ENCODE results near the gene POLDIP3.
"Not testable (repeated sequence)": the region's sequence is repeated elsewhere in the genome, so short reads cannot be mapped to it uniquely, and the experiment has no call there.

POLDIP3 gene

DNA sequence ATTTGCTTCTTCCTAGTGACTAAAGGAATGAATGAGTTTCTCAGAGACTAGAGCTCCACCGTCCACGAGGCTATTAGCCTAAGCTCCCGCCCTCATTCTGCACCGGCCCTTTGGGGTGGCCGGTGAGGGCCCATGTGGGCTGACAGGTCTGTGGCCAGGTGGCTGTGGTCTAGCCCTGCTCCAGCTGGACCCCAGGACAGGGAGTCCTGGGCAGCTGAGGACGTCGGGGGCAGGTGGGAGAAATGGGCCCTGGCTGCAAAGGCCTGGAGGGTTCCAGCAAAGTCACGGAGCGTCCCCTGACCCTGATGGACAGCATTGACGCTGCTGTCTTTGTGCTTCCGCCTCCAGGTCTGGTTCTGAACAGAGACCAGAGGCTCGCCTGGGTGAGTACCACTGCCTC is 48.7 kb downstream of the POLDIP3 start:
- H3K4me1 Mint-ChIP-seq: peaks cover 19% of the 10 kb centered on the region
- H3K27me3 Mint-ChIP-seq (ENCODE audit: low read depth, poor library complexity): peaks cover 6% of the 10 kb centered on the region
- peaks cover 28% of the 10 kb centered on the region for H3K36me3 Mint-ChIP-seq (ENCODE audit: low read depth)
- no peak for TF ChIP-seq CTCF (IDR thresholded peaks at IDR 0.05)
- H3K4me3 Mint-ChIP-seq: no peak overlapping the region
- no peak overlapping the region for H3K27ac Mint-ChIP-seq
- DNase-seq: no peak
- H3K9me3 Mint-ChIP-seq: no peaks in the 10 kb centered on the region

DNA sequence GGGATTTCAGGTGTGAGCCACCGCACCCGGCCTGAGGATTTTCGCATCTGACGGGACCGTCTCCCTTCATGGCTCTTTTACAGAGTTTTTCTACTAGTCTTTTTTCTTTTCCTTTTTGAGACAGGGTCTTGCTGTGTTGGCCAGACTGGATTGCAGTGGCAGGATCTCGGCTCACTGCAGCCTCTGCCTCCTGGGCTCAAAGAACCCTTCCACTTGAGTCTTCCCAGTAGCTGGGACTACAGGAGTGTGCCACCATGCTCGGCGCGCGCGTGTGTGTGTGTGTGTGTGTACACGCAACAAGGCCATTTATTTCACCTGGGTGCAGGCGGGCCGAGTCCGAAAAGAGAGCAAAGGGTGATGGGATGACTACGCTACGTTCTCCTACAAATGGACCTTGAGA is 50.0 kb downstream of the POLDIP3 start:
- Mint-ChIP-seq H3K27me3 (ENCODE audit: low read depth, poor library complexity) (peaks cover 9% of the 10 kb centered on the region), H3K4me3 (no peak overlapping the region), H3K27ac (no peak overlapping the region), H3K4me1 (peaks cover 22% of the 10 kb centered on the region), H3K9me3 (no peaks in the 10 kb centered on the region), H3K36me3 (ENCODE audit: low read depth) (peaks cover 19% of the 10 kb centered on the region)
- no peak for DNase-seq
- no peak for TF ChIP-seq CTCF (IDR thresholded peaks at IDR 0.05)

- Mint-ChIP-seq H3K36me3 (ENCODE audit: low read depth) (peaks cover 16% of the 10 kb centered on the region), H3K4me1 (peaks cover 22% of the 10 kb centered on the region)
- not testable (repeated sequence) for H3K9me3 Mint-ChIP-seq; H3K4me3 Mint-ChIP-seq; H3K27me3 Mint-ChIP-seq (ENCODE audit: low read depth, poor library complexity); H3K27ac Mint-ChIP-seq; DNase-seq
Observed at GRCh38 chr22:42563943-42564342, 50.7 kb downstream of the POLDIP3 start.

- no peaks in the 10 kb centered on the region for H3K9me3 Mint-ChIP-seq
Observed at GRCh38 chr22:42562684-42563083, 52.0 kb downstream of the POLDIP3 start.

GRCh38 chr22:42562279-42562678 is 52.4 kb downstream of the POLDIP3 start:
- peaks cover 22% of the 10 kb centered on the region for H3K4me1 Mint-ChIP-seq
- no peak overlapping the region for H3K4me3 Mint-ChIP-seq
- TF ChIP-seq CTCF (IDR thresholded peaks at IDR 0.05): no peak
- DNase-seq: peak; percentile 21
- no peaks in the 10 kb centered on the region for H3K9me3 Mint-ChIP-seq
- H3K27me3 Mint-ChIP-seq (ENCODE audit: low read depth, poor library complexity): peaks cover 9% of the 10 kb centered on the region
- peaks cover 16% of the 10 kb centered on the region for H3K36me3 Mint-ChIP-seq (ENCODE audit: low read depth)
- peak overlapping the region; percentile 52 for H3K27ac Mint-ChIP-seq

More at GRCh38 chr22:42562684-42563083, 52.0 kb downstream of the POLDIP3 start:
- Mint-ChIP-seq H3K4me3 (no peak overlapping the region), H3K27me3 (ENCODE audit: low read depth, poor library complexity) (peaks cover 9% of the 10 kb centered on the region), H3K27ac (peak overlapping the region; percentile 52), H3K4me1 (peaks cover 22% of the 10 kb centered on the region), H3K36me3 (ENCODE audit: low read depth) (peaks cover 16% of the 10 kb centered on the region)
- no peak for TF ChIP-seq CTCF (IDR thresholded peaks at IDR 0.05)
- no peak for DNase-seq

- no peak for TF ChIP-seq CTCF (IDR thresholded peaks at IDR 0.05)
- Mint-ChIP-seq H3K36me3 (ENCODE audit: low read depth) (peaks cover 16% of the 10 kb centered on the region), H3K27ac (peak overlapping the region; percentile 91), H3K9me3 (no peaks in the 10 kb centered on the region), H3K4me1 (peaks cover 22% of the 10 kb centered on the region), H3K27me3 (ENCODE audit: low read depth, poor library complexity) (peaks cover 9% of the 10 kb centered on the region), H3K4me3 (no peak overlapping the region)
- no peak for DNase-seq
Observed at GRCh38 chr22:42561856-42562255, 52.8 kb downstream of the POLDIP3 start.

Measured in nephron progenitor cell (in vitro differentiated cells).